H1 (cell line): ENCODE measurements around the gene CAPZA2. TPM values are rescaled to one million over a fixed set of nuclear protein-coding genes. Genes with fewer than 3 reads are reported as not detected.

ENCODE experiments used
- BCL11A ChIP-seq, 2 experiments: IDR thresholded peaks; one replicate each; pipeline ENCODE4 v1.6.1; 2011; ENCODE audit warnings: low read depth in 2 of 2, low read length in 2 of 2, mild to moderate bottlenecking in 2 of 2
- CBX5 ChIP-seq: fragments of 300-800, 300-1000 bp; sonication (generic); IDR thresholded peaks from 2 replicates; pipeline ENCODE4 v1.7.1; 2016; ENCODE audit warnings: antibody characterized with exemption, low read length, low read depth
- KDM5A ChIP-seq: fragments of 200-600 bp; IDR thresholded peaks from 2 replicates; pipeline ENCODE4 v1.7.1; 2012; ENCODE audit warnings: mild to moderate bottlenecking, low read length, inconsistent platforms, mixed read lengths
- MAX ChIP-seq: IDR thresholded peaks from 2 replicates; pipeline ENCODE4 v1.6.1; 2012; ENCODE audit warnings: inconsistent platforms
- POU5F1 ChIP-seq: IDR thresholded peaks from 2 replicates; pipeline ENCODE4 v1.6.1; 2011; ENCODE audit warnings: low read depth, mild to moderate bottlenecking, low read length, moderate library complexity
- RAD21 ChIP-seq, 2 experiments: IDR thresholded peaks in 1 of 2; conservative IDR thresholded peaks in 1 of 2; 2 replicates each; pipeline ENCODE4 v1.6.1; 2011; ENCODE audit warnings: low read depth in 2 of 2, low read length in 2 of 2, improper control_type of control experiment in 1 of 2, inconsistent platforms in 1 of 2, mild to moderate bottlenecking in 1 of 2, moderate library complexity in 1 of 2
- SUZ12 ChIP-seq: fragments of 200-600 bp; sonication (generic); IDR thresholded peaks from 2 replicates; pipeline ENCODE4 v1.6.1; 2012; ENCODE audit warnings: mild to moderate bottlenecking, inconsistent platforms, low read length, moderate library complexity, mixed read lengths
- polyA plus RNA-seq, 7 experiments: library from polyadenylated mRNA; depleted of rRNA in 3 of 7; stranded (reverse) in 5 of 7; unstranded in 2 of 7; fragments of >200 nt in 5 of 7; fragments of 200-250 nt in 2 of 7; gene quantifications; 1 replicate in 5 of 7; 2 replicates in 1 of 7; 4 replicates in 1 of 7; pipeline versions ENCODE4 v1.2.1 to v1.2.3, GENCODE V29; 2011 to 2013; ENCODE audit warnings: missing spikeins in 2 of 7, mixed read lengths in 2 of 7
- total RNA-seq: library from RNA; stranded (reverse); fragmentation: NEBNext Ultra II Directional; extraction: Animal tissue kit (Norgen Biotek cat#: 25700); gene quantifications from 2 replicates; pipeline ENCODE4 v1.2.1, GENCODE V29; 2021
- TF ChIP-seq, protein P1 (sequence below), 3 experiments: IDR thresholded peaks; 1 replicate in 2 of 3; 2 replicates in 1 of 3; pipeline versions ENCODE4 v1.5.1 to v1.6.1; 2011; ENCODE audit warnings: low read length in 3 of 3, mild to moderate bottlenecking in 3 of 3, inconsistent platforms in 2 of 3, low read depth in 1 of 3, moderate library complexity in 1 of 3; ENCODE audit not compliant: insufficient read depth in 1 of 3; ENCODE audit errors: control extremely low read depth in 1 of 3
- TF ChIP-seq, protein P2 (sequence below): IDR thresholded peaks from 2 replicates; pipeline ENCODE4 v1.6.1; 2012; ENCODE audit warnings: inconsistent platforms

CAPZA2 gene
- total and polyA plus RNA-seq, 2 of the 8 experiments (the other 6 are each of a cell fraction or from before 2014, with no cell fraction given), result 33.2 to 145 TPM

- TF ChIP-seq CBX5, result no peak
- TF ChIP-seq BCL11A (IDR thresholded peaks at IDR 0.05; ENCODE audit: low read depth in 2 of 2, low read length in 2 of 2), result no peak
- no peak for TF ChIP-seq SUZ12
- TF ChIP-seq, protein P1, sequence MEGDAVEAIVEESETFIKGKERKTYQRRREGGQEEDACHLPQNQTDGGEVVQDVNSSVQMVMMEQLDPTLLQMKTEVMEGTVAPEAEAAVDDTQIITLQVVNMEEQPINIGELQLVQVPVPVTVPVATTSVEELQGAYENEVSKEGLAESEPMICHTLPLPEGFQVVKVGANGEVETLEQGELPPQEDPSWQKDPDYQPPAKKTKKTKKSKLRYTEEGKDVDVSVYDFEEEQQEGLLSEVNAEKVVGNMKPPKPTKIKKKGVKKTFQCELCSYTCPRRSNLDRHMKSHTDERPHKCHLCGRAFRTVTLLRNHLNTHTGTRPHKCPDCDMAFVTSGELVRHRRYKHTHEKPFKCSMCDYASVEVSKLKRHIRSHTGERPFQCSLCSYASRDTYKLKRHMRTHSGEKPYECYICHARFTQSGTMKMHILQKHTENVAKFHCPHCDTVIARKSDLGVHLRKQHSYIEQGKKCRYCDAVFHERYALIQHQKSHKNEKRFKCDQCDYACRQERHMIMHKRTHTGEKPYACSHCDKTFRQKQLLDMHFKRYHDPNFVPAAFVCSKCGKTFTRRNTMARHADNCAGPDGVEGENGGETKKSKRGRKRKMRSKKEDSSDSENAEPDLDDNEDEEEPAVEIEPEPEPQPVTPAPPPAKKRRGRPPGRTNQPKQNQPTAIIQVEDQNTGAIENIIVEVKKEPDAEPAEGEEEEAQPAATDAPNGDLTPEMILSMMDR (IDR thresholded peaks at IDR 0.05; ENCODE audit: control extremely low read depth in 1 of 3, insufficient read depth in 1 of 3, low read depth in 1 of 3, low read length in 3 of 3), result peak; percentile 73 to 96 (median 89)
- TF ChIP-seq RAD21 (IDR thresholded peaks at IDR 0.05 in 1 of 2, conservative IDR thresholded peaks at IDR 0.05 in 1 of 2; ENCODE audit: low read depth in 2 of 2, low read length in 2 of 2), result peak; percentile 95 to 98
- TF ChIP-seq MAX, result peak; percentile 26; the same call in 1 of the 2 replicates
- TF ChIP-seq POU5F1, result no peak
- TF ChIP-seq, protein P2, sequence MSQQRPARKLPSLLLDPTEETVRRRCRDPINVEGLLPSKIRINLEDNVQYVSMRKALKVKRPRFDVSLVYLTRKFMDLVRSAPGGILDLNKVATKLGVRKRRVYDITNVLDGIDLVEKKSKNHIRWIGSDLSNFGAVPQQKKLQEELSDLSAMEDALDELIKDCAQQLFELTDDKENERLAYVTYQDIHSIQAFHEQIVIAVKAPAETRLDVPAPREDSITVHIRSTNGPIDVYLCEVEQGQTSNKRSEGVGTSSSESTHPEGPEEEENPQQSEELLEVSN, result no peak
- TF ChIP-seq KDM5A, result no peak
Measured at GRCh38 chr7:116929914-116930913, 67.8 kb downstream of the CAPZA2 start (continued).
